ENCODE results near the gene UST.

GRCh38 chr6:149063468-149063867 is 316.6 kb downstream of the UST start:
- TF ChIP-seq CTCF (optimal IDR thresholded peaks at IDR 0.05 in 1 of 3, IDR thresholded peaks at IDR 0.05 in 1 of 3, conservative IDR thresholded peaks at IDR 0.05 in 1 of 3; ENCODE audit: extremely low read depth in 1 of 3, insufficient read depth in 2 of 3, low read length in 3 of 3) (no peak), EZH2 (IDR thresholded peaks at IDR 0.05; ENCODE audit: low read length) (no peak)
